Activated CD4-positive, alpha-beta T cell treated with anti-CD3 and anti-CD28 coated beads, Interleukin-2, amount 50 U/mL, for 1 hour (primary cell): ENCODE measurements around the gene PDIA6.

Experiments used
- DNase-seq: peaks from one replicate; pipeline ENCODE4 v3.0.0-alpha.2; 2020

PDIA6 gene

GRCh38 chr2:10760794-10761504 is 51.6 kb downstream of the PDIA6 start:
- no peak for DNase-seq

GRCh38 chr2:10759151-10759714 is 53.4 kb downstream of the PDIA6 start:
- no peak for DNase-seq

DNA sequence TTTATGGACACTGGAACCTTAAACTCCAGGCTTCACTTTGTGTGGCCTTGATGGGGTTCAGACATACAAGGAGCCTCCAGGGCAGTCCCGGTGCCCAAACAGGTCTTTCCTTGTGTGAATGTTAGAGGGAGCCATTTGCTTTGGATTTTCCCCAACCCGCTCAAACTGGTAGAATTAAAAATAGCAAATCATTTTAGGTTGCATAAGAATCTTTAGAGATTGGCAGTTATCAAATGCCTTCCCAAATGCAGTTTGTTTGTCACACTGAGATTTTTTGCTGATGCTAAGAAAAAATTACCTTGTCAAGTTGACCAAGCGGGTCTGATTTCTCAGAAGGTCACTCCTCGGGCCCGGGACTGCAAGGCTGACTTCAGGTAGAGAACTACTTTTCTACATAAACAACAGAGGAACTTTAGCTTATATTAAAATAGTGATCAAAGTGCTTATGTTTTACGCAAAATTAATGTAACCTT is 54.7 kb downstream of the PDIA6 start:
- no peak for DNase-seq

DNA sequence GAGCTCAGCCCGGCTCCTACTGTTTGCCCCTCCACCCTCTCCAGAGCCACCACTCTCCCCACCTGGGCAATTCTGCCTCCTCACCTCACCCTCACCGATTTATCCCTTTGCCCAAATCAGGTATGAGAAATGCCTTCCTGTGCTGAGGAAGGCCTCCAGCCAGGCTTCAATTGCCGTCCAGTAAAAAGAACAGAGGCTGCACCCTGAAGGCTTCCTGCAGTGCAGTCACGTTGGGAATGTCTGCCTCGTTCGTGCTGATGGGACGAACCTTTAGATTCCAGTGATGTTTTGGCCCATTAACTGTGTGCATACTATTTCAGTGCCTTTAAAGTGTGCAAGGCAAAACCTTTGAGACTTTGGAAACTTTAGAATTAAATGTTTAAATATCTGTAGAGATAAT is 57.0 kb downstream of the PDIA6 start:
- no peak for DNase-seq

GRCh38 chr2:10753876-10754275 is 58.7 kb downstream of the PDIA6 start:
- DNase-seq, result no peak

DNA sequence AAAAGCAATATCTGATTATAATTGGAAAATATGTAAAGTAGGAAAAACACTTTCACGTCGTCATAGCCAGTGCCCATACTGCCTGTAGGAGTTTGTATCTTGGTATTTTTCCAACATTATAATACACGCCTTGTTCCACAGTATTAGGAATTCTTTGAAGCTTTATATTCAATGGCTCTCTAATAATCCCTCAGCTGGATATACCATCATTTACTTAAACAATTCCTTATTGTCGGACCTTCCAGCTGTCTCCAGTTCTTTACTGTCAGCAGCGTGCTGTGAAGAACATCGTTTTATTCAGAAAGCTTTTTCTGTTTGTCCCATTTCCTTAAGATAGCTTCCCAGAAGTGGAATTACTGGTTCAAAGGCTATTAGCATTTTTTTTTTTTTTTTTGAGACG is 59.4 kb downstream of the PDIA6 start:
- no peak for DNase-seq

DNA sequence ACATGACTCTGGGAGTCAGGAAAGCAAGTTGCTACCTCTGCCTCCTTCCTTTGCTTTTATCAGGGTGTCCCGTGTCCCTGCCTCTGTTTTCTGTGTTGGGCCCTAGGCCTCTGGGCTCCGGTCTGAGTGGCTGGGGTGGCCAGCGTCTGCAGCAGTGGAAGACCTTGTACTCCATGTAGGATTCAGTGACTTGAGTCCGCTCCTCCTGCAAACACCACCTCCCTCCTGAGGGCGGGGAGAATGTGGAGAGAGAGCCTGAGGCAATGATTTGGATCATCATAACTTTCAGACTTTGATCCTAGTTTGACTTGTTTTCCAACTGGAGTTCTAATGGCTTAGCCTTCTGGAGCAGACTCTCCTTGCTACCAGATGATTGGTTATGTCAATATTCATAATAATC is 60.3 kb downstream of the PDIA6 start:
- no peak for DNase-seq

DNA sequence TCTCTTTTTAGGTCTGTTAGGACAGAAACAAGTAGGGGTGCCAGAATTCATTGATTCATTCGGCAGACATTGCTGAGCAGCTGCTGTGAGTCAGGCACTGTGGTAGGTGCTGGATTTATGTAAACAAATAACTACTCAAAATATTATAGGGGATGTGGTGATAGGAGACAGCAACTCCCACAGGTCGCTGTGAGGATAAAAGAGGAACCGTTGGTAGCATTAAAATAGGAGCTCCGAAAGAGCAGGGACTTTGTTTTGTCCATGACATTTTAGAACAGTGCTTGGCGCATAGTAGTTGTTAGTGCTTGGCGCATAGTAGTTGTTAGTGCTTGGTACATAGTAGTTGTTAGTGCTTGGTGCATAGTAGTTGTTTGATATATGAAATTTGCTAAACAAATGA is 62.0 kb downstream of the PDIA6 start:
- no peak for DNase-seq

- no peak for DNase-seq
Measured at GRCh38 chr2:10742666-10743065, 69.9 kb downstream of the PDIA6 start.

GRCh38 chr2:10741139-10741538 is 71.4 kb downstream of the PDIA6 start:
- DNase-seq, result no peak

GRCh38 chr2:10740226-10740625 is 72.4 kb downstream of the PDIA6 start:
- no peak for DNase-seq

DNA sequence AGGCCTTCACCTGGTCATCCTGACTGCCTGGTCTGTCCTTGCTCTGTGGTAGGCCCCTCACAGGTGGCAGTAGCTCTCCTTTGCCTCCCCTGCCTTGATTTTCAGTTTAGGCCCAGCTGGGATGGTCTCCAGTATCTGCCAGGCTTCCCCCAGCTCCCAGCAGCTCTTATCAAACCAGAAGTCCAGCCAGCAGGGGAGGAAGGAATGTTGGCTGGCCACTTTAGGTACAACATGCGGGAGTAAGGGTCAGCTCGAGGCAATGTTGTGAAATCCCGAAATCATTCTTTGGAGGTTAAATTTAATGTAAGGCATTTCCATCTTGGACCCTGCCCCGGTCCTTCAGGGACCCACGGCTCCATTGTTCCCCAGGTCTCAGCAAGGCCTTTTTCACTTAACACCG is 74.4 kb downstream of the PDIA6 start:
- DNase-seq, result no peak

DNA sequence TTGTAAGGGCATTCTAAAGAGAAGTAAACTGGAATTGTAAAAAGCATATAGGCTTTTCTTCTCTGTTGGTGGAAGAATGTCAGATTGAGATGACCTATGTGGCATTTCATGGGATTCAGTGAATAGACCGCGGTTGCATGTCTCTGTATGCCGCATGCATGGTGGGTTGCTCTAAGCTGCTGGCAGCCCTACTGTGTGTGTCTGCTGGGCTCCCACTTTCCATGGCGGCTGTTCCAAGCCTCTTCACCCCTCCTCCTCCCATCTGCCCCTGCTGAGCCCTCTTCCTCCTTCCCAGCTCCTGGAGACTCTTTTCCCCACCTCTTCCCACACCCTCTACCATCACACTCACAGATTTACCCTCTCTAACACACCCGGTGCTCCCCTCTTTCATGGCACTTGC is 78.6 kb downstream of the PDIA6 start:
- DNase-seq, result no peak

DNA sequence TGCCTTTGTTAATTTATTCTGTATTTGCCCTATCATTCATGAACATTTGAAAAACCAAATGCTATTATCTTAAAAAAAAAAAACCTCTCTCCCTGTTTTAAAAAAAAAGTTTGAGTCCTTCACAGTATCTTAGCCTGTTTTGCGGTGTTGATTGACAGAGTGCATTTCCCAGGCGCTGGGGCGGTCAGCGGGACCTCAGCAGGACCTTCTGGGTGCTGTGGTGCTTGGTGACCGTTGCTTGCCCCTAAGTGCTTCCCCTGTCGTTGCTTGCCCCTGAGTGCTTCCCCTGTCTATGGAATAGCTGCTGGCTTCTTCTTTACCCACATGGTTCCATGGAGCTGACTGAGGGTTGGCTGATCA is 79.0 kb downstream of the PDIA6 start:
- no peak for DNase-seq
